ENCODE results near the gene SAMMSON. TPM values are rescaled to one million over a fixed set of nuclear protein-coding genes. Genes with fewer than 3 reads are reported as not detected.

SAMMSON gene
- total and polyA plus RNA-seq, 11 donors = not detected

GRCh38 chr3:70064194-70064779, 64.8 kb downstream of the SAMMSON start:
- Histone ChIP-seq H3K4me3 (no peak overlapping the region), H3K4me1 (peaks cover 0 to 10% (median 1%) of the 10 kb centered on the region in 12 donors), H3K27me3 (peaks cover 0 to 9% (median 0%) of the 10 kb centered on the region in 9 donors), H3K27ac (no peak overlapping the region), H3K9me3 (no peaks in the 10 kb centered on the region), H3K36me3 (no peaks in the 10 kb centered on the region)
- DNase-seq = peak in 1 of 5 donors; percentile 10
- TF ChIP-seq POLR2A (IDR thresholded peaks at IDR 0.05) = no peak
- TF ChIP-seq, protein P1, sequence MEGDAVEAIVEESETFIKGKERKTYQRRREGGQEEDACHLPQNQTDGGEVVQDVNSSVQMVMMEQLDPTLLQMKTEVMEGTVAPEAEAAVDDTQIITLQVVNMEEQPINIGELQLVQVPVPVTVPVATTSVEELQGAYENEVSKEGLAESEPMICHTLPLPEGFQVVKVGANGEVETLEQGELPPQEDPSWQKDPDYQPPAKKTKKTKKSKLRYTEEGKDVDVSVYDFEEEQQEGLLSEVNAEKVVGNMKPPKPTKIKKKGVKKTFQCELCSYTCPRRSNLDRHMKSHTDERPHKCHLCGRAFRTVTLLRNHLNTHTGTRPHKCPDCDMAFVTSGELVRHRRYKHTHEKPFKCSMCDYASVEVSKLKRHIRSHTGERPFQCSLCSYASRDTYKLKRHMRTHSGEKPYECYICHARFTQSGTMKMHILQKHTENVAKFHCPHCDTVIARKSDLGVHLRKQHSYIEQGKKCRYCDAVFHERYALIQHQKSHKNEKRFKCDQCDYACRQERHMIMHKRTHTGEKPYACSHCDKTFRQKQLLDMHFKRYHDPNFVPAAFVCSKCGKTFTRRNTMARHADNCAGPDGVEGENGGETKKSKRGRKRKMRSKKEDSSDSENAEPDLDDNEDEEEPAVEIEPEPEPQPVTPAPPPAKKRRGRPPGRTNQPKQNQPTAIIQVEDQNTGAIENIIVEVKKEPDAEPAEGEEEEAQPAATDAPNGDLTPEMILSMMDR (IDR thresholded peaks at IDR 0.05) = peak; percentile 46 to 76 (median 60)
- intact Hi-C loops (cut with DNase I) = loop anchor here in 8 of 10 donors (2.0 to 10.0 kb wide), 6 partner anchors 293 to 1591 kb away; no protein-coding TSS in a partner anchor
- WGBS, 4 donors = 31 to 33% (median 31%) methylated on average over 5 of the region's 5 CpGs
- ATAC-seq = no peak

- Histone ChIP-seq H3K4me1 (peaks cover 0 to 10% (median 1%) of the 10 kb centered on the region in 12 donors), H3K4me3 (no peak overlapping the region), H3K27me3 (peaks cover 0 to 9% (median 0%) of the 10 kb centered on the region in 9 donors), H3K27ac (no peak overlapping the region), H3K9me3 (no peaks in the 10 kb centered on the region), H3K36me3 (no peaks in the 10 kb centered on the region)
- no peak for TF ChIP-seq POLR2A (IDR thresholded peaks at IDR 0.05)
- TF ChIP-seq, protein P1 (IDR thresholded peaks at IDR 0.05) = no peak
- 64 to 73% (median 67%) methylated on average over 6 to 7 of the region's 7 CpGs for WGBS, 4 donors
- DNase-seq = no peak
- intact Hi-C loops (cut with DNase I) = loop anchor here in 8 of 10 donors (2.0 to 10.0 kb wide), 5 partner anchors 291 to 1589 kb away; no protein-coding TSS in a partner anchor
- no peak for ATAC-seq
Observed at GRCh38 chr3:70065696-70066253, 66.2 kb downstream of the SAMMSON start.

DNA sequence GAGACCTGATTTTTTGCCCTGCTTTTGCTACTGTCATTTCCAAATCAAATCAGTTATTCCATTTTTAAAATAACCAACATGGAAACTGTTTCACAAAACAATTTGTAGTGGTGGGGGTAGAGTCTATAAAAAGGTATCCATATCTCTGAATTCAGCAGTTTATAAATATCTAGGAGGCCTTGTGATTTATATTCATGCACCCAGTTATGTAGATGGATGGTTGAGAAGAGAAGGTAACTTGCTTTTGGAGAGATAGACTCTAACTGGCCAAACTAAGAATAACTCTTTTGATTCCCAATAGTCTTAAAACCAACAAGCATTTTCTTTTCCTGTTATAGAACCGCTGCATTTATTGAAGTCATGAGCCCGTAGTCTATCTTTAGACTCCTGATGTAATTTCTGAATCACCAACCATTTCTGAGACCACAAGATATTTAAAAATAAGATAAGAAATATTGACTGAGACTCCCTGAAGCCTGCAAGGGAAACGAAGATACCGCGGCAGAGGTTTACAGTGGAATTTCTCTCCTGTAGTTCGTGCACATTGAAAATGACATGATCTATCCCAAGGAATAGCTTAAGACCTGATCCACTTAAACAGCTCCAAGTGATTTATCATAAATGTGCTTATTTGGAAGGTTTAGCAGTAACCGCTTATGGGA, 68.5 kb downstream of the SAMMSON start:
- H3K27me3 ChIP-seq = peaks cover 0 to 20% (median 0%) of the 10 kb centered on the region in 9 donors
- no peaks in the 10 kb centered on the region for H3K9me3 ChIP-seq
- H3K36me3 ChIP-seq = no peaks in the 10 kb centered on the region
- TF ChIP-seq, protein P1 (IDR thresholded peaks at IDR 0.05) = no peak
- TF ChIP-seq POLR2A (IDR thresholded peaks at IDR 0.05) = no peak
- ATAC-seq (peak in 2 of 4 donors; percentile 28 to 53), DNase-seq (no peak)
- H3K4me1 ChIP-seq = peaks cover 0 to 10% (median 1%) of the 10 kb centered on the region in 12 donors
- peak overlapping the region in 2 of 12 donors; percentile 13 to 46 for H3K27ac ChIP-seq
- 23 to 35% (median 29%) methylated on average over 7 of the region's 7 CpGs for WGBS, 4 donors
- H3K4me3 ChIP-seq = no peak overlapping the region
- intact Hi-C loops (cut with DNase I) = loop anchor here in 6 of 10 donors (5.0 to 10.0 kb wide), 3 partner anchors 289 to 1587 kb away; no protein-coding TSS in a partner anchor

DNA sequence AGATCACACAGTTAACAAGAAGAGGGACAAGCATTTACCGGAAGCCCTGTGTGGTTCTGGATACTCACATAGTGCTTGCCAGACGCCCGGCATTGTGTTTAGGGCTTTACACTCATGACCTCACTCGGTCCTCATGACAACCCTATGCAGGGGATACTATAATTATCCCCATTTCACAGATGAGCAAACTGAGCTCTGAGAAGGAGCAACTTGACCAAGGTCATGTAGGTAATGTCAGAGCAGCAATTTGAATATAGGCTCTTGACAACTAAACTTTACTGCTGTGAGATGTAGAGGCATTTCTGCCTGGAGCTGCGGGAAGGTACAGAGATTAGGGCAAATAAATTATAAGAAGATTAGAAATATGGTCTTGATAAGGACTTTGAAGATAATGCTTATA, 70.0 kb downstream of the SAMMSON start:
- Histone ChIP-seq H3K27ac (no peak overlapping the region), H3K9me3 (no peaks in the 10 kb centered on the region), H3K27me3 (peaks cover 0 to 34% (median 0%) of the 10 kb centered on the region in 9 donors), H3K4me1 (peaks cover 0 to 10% (median 0%) of the 10 kb centered on the region in 12 donors), H3K4me3 (no peak overlapping the region), H3K36me3 (no peaks in the 10 kb centered on the region)
- intact Hi-C loops (cut with DNase I) = loop anchor here in 6 of 10 donors (5.0 to 10.0 kb wide), 3 partner anchors 288 to 1585 kb away; no protein-coding TSS in a partner anchor
- ATAC-seq (no peak), DNase-seq (no peak)
- TF ChIP-seq, protein P1 (IDR thresholded peaks at IDR 0.05) = no peak
- no peak for TF ChIP-seq POLR2A (IDR thresholded peaks at IDR 0.05)
- 88 to 95% (median 91%) methylated on average over 5 of the region's 5 CpGs for WGBS, 4 donors
